PC-3 (cell line): ENCODE results near the gene UBXN10. TPM values are rescaled to one million over a fixed set of nuclear protein-coding genes. Genes with fewer than 3 reads are reported as not detected.

ENCODE experiments used
- ATAC-seq: fragments of 200-7000 bp; cut with Tn5 transposase; 2 replicates; pipeline ENCODE4 v1.9.1; 2020; ENCODE audit warnings: mild to moderate bottlenecking, moderate library complexity
- BruUV-seq: library from RNA; stranded (reverse); fragments of 400-500 nt; replicated peaks from 2 replicates; lab custom pipeline; 2021; lab: Mats Ljungman, UMichigan
- CTCF ChIA-PET: fragments of 300-600 bp; sonication (Branson Sonifier 250); formaldehyde crosslinking; loops from one replicate; lab custom pipeline; 2022; ENCODE audit warnings: antibody characterized with exemption; lab: Charles Lee
- POLR2A ChIA-PET: fragments of 300-600 bp; sonication (Branson Sonifier 250); formaldehyde crosslinking; loops from one replicate; lab custom pipeline; 2022; ENCODE audit warnings: antibody characterized with exemption; ENCODE audit not compliant: unreplicated experiment; lab: Charles Lee
- DNase-seq: peaks from one replicate; pipeline ENCODE4 v3.0.0-alpha.2; 2015
- H2AFZ ChIP-seq: fragments of 300-600 bp; sonication (generic); 2 replicates; pipeline ENCODE4 v1.6.0; 2016; ENCODE audit warnings: antibody characterized with exemption, low read length
- H3F3A ChIP-seq: fragments of 300-600 bp; sonication (generic); one replicate; pipeline ENCODE4 v1.6.0; 2017; ENCODE audit warnings: antibody characterized with exemption, low read length, control low read depth, mild to moderate bottlenecking; ENCODE audit not compliant: unreplicated experiment
- H3K27ac ChIP-seq: fragments of 300-600 bp; sonication (generic); 2 replicates; pipeline ENCODE4 v1.5.1; 2016; ENCODE audit warnings: mild to moderate bottlenecking, low read length
- H3K27me3 ChIP-seq: fragments of 300-600 bp; sonication (generic); 2 replicates; pipeline ENCODE4 v1.6.1; 2016; ENCODE audit warnings: low read length, mixed read lengths
- H3K36me3 ChIP-seq: fragments of 300-600 bp; sonication (generic); 2 replicates; pipeline ENCODE4 v1.6.1; 2016; ENCODE audit warnings: low read depth, mixed run types, low read length, mixed read lengths
- H3K4me1 ChIP-seq: fragments of 300-600 bp; sonication (generic); 2 replicates; pipeline ENCODE4 v1.5.1; 2016; ENCODE audit warnings: low read length; ENCODE audit not compliant: insufficient read depth
- H3K4me2 ChIP-seq: fragments of 300-600 bp; sonication (generic); 2 replicates; pipeline ENCODE4 v1.6.0; 2016; ENCODE audit warnings: low read length
- H3K4me3 ChIP-seq: fragments of 300-600 bp; sonication (generic); 2 replicates; pipeline ENCODE4 v1.5.1; 2016; ENCODE audit warnings: mild to moderate bottlenecking, low read length, mixed read lengths
- H3K79me2 ChIP-seq: fragments of 300-600 bp; sonication (generic); 2 replicates; pipeline ENCODE4 v1.6.1; 2017; ENCODE audit warnings: low read length, mixed read lengths
- H3K9ac ChIP-seq: fragments of 300-600 bp; sonication (generic); 2 replicates; pipeline ENCODE4 v1.6.0; 2016; ENCODE audit warnings: mild to moderate bottlenecking, low read length
- H3K9me2 ChIP-seq: fragments of 300-600 bp; sonication (generic); replicated peaks from 2 replicates; pipeline ENCODE4 v1.6.1; 2016; ENCODE audit warnings: mixed run types, low read length, mixed read lengths
- H3K9me3 ChIP-seq: fragments of 300-600 bp; sonication (generic); 2 replicates; pipeline ENCODE4 v1.6.1; 2016; ENCODE audit warnings: low read length, mixed read lengths
- H4K20me1 ChIP-seq: fragments of 300-600 bp; sonication (generic); 2 replicates; pipeline ENCODE4 v1.6.1; 2016; ENCODE audit warnings: low read length, mixed read lengths
- CTCF ChIP-seq: fragments of 300-600 bp; sonication (generic); conservative IDR thresholded peaks from 2 replicates; pipeline ENCODE4 v1.5.1; 2017; ENCODE audit warnings: antibody characterized with exemption, low read depth, mild to moderate bottlenecking, low read length
- EZH2 ChIP-seq: fragments of 300-600 bp; sonication (generic); IDR thresholded peaks from one replicate; pipeline ENCODE4 v1.6.1; 2017; ENCODE audit warnings: antibody characterized with exemption, mild to moderate bottlenecking, low read length; ENCODE audit not compliant: unreplicated experiment
- EZH2phosphoT487 ChIP-seq: fragments of 300-600 bp; sonication (generic); IDR thresholded peaks from 2 replicates; pipeline ENCODE4 v1.6.1; 2018; ENCODE audit warnings: mild to moderate bottlenecking, antibody characterized with exemption, low read length, borderline replicate concordance
- intact Hi-C: fragments of 100-400 bp; cut with micrococcal nuclease; formaldehyde crosslinking; loops from 2 replicates; pipeline ENCODE4 v1.9.0; 2023
- total RNA-seq: library from RNA; depleted of rRNA; stranded (reverse); fragments of >200 nt; gene quantifications from 2 replicates; pipeline ENCODE4 v1.2.3, GENCODE V29; 2014

The UBXN10 gene
- total RNA-seq, 1 experiment from 2014 or later: not detected

GRCh38 chr1:20141466-20141865 lies 44.4 kb upstream of the UBXN10 start:
- Histone ChIP-seq H3K4me1 (peaks cover 32% of the 10 kb centered on the region), H3K4me2 (no peak overlapping the region), H2AFZ (no peak overlapping the region), H3F3A (no peaks in the 10 kb centered on the region), H3K9me3 (no peaks in the 10 kb centered on the region), H3K36me3 (no peaks in the 10 kb centered on the region), H3K9ac (no peak overlapping the region), H3K4me3 (no peak overlapping the region), H3K9me2 (no peaks in the 10 kb centered on the region), H3K27ac (no peak overlapping the region), H3K27me3 (no peaks in the 10 kb centered on the region), H4K20me1 (no peaks in the 10 kb centered on the region), H3K79me2 (no peaks in the 10 kb centered on the region)
- no TSS peak for BruUV-seq
- TF ChIP-seq EZH2 (no peak), CTCF (no peak), EZH2phosphoT487 (no peak)
- ChIA-PET CTCF (no interaction called here), POLR2A (no interaction called here)
- ATAC-seq (no peak), DNase-seq (no peak)
- intact Hi-C loops: no loop called here

DNA sequence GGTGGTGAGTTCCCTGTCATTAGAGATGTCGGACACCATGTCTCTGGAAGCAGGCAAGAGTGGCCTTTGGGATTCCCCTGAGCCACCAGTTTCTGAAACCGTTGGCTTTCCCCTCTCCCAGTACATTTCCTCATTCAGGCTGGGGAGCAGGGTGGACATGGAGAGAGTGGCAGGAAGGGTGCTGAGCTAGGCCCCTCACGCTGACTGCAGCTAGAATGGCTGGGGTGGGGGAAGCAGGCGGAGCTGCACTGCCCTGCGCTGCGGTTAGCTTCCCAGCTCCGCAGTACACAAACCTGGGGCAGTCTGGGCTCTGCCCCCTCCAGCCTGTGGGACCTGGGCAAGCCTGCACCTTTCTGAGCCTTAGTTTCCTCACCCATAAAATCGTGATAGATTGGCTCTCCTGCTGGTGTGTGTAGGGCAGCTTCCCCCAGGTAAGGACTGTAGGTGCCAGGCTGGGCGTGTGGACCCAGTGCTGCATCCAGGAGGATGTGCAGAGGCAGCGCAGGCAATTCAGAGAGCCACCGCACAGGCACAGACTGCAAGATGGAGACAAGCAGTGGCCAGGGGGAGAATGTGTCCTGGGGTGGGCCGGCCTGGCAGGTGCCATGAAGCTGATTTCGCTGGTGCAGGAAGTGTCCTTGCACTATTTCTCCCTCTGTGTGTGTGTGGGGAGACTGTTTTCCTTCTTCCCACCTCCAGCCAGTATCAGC lies 43.7 kb upstream of the UBXN10 start:
- ATAC-seq (no peak), DNase-seq (no peak)
- no peak overlapping the region for H3K27ac ChIP-seq
- TF ChIP-seq CTCF: no peak
- H4K20me1 ChIP-seq: no peaks in the 10 kb centered on the region
- BruUV-seq: no TSS peak
- H3K36me3 ChIP-seq: no peaks in the 10 kb centered on the region
- H3K9ac ChIP-seq: no peak overlapping the region
- H3K4me2 ChIP-seq: no peak overlapping the region
- ChIA-PET POLR2A (no interaction called here), CTCF (no interaction called here)
- H3K4me3 ChIP-seq: no peak overlapping the region
- intact Hi-C loops: no loop called here
- H2AFZ ChIP-seq: no peak overlapping the region
- H3F3A ChIP-seq: no peaks in the 10 kb centered on the region
- no peaks in the 10 kb centered on the region for H3K27me3 ChIP-seq
- no peaks in the 10 kb centered on the region for H3K9me3 ChIP-seq
- H3K4me1 ChIP-seq: peaks cover 26% of the 10 kb centered on the region
- H3K9me2 ChIP-seq: no peaks in the 10 kb centered on the region
- no peaks in the 10 kb centered on the region for H3K79me2 ChIP-seq

- no peak overlapping the region for H3K9ac ChIP-seq
- POLR2A ChIA-PET: interaction anchor here (0.6 kb wide), 1 partner anchor 395 kb away, joined by 3 read pairs; no protein-coding TSS in a partner anchor
- no peaks in the 10 kb centered on the region for H3F3A ChIP-seq
- H4K20me1 ChIP-seq: no peaks in the 10 kb centered on the region
- H2AFZ ChIP-seq: no peak overlapping the region
- DNase-seq (no peak), ATAC-seq (no peak)
- intact Hi-C loops: no loop called here
- no peak overlapping the region for H3K27ac ChIP-seq
- H3K27me3 ChIP-seq: no peaks in the 10 kb centered on the region
- no peaks in the 10 kb centered on the region for H3K79me2 ChIP-seq
- CTCF ChIA-PET: no interaction called here
- no peaks in the 10 kb centered on the region for H3K9me2 ChIP-seq
- no peaks in the 10 kb centered on the region for H3K9me3 ChIP-seq
- no peak overlapping the region for H3K4me3 ChIP-seq
- H3K36me3 ChIP-seq: no peaks in the 10 kb centered on the region
- TF ChIP-seq EZH2phosphoT487 (no peak), CTCF (no peak), EZH2 (no peak)
- BruUV-seq: no TSS peak
- H3K4me2 ChIP-seq: no peak overlapping the region
- H3K4me1 ChIP-seq: peaks cover 16% of the 10 kb centered on the region
These were observed 42.6 kb upstream of the UBXN10 start for GRCh38 chr1:20143318-20143717.
